IPS DF 19.7 (cell line): ENCODE measurements around the gene NHSL2.
"Not testable (repeated sequence)": the region's sequence is repeated elsewhere in the genome, so short reads cannot be mapped to it uniquely, and the experiment has no call there.

Experiments used
- DNase-seq: peaks from one replicate; pipeline ENCODE4 v3.0.0-alpha.2; 2013; ENCODE audit warnings: low read depth, low spot score

NHSL2 gene

DNA sequence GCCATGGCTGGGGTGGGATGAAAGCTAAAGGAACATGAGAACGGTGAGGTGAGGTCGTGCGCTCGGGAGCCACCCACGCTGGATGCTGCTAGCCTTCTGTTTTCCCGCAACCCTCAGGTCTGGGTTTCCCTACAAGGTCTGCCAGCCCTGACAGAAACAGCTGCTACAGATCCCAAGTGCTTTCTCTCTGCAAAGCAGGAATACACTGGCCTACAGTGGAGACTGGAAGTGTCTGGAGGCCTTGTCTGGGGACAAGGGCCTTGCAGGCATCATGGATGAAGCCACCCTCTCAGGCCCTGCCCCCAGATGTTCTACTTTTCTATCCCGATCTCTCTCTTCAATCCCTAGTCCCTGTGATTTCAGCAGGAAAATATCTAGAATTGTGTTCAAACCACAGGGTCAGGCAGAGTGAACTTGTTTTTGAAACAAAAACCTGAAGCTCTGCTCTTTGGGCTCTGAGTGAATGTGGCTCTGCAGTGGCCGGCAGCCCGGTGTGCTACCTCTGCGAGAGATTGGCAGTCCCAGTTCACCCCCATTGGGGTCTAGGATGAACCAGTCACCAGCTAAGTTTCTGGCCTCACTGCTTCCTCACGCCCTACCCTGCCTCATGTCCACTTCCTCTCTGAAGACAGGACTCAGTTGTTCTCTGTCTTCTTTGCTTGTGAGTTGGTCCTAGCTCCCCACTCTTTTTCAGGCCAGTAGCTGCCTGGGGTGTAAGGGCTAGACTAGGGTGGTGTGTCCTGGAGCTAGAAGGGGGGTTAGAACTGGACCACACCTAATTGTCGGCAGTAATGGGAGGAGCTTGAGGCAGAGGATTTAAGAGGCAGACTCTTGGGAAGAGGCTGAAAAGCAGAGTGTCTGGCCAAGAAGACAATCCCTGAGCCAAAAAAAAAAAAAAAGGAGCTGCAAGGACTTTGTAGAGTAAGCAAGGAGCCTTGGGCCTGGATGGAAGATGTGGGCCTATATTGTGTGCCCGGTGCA is 131.5 kb downstream of the NHSL2 start:
- no peak for DNase-seq

DNA sequence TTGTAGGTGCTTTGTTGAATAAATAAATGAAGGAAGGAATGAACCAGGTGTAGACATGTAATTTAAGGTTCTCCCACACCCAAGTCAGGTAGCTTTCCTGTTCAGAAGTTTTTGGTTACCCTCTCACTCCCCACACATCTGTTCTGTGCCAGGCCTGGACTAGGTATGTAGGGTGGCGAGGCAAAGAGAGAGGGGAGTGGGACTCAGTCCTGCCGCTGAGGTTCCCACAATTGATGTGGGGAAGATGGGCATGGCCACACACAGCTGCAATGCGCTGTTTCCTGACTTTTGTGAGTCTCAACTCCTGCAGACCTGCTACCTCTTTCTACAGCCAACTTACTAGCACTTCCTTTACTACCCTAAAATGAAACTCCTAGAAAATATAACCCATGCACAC is 132.2 kb downstream of the NHSL2 start:
- DNase-seq, result no peak

DNA sequence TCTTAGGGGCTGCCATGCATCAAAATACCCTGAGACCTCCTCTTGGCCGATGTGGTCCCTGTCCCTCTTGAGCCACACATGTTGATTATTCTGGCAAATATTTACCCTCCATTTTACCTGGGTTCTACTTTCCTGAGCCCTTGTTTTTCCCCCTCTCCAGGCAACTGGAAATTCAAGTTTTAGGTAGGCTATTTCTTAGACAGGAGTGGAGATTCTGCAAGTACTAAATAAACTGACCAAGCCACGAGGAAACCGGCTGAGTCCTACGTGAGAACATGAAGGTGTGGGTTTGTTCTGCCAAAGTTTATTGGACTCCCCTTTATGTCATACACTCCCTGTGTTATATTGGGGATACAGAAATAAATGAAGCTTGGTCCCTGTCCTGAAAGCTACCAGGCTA is 133.0 kb downstream of the NHSL2 start:
- DNase-seq, result no peak

DNA sequence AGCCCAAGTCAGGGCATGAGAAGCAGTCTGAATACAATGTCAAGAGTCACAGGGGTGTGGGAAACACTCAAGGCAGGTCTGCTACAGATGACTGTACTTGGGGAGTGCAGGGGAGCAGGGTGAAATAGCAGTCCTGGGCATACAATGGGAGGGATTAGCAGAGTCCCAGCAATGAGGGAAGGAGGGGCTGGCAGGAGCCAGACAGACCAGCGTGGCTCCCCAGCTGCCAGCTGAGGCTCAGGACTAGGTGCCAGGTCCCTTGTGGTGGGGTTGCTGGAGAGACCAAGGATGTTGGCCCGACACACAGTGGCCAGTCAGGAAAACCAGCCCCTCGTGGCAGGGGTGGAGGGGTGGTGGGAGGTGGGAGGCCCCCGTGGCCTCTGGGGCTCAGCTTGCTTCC is 134.5 kb downstream of the NHSL2 start:
- DNase-seq, result no peak

DNA sequence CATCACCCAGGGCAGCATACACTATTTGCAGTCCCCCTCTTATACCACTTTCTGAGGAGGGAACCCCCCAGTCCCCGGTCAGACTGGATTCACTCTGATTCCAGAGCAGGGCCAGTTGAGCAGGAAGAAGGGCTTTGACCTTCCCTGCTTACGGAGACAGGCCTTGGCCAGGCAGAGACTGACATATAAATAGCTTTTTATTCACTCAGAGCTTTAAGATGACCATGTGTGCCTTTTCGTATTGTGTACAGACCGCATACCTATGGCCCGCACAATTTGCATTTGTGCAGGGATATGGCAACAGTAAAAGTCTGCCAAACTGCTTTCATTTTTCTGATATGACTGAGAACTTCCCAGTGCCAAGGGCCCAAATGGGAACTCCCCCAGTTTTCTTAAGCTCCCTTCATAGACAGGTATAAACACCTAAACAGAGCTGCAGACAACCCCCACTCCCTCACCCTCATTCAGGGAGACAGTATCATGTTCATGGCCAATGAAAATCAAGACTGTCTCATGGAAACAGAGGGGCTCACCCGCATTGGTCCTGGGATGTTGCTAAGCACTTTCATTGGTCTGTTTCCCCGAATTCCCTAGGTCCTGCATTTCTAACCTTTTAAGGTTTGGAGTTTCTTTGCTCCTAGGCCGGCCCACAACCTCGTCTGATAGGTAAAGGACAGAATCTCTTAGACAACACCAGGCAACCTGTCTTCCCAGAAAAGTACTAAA is 135.1 kb downstream of the NHSL2 start:
- peak; percentile 81 for DNase-seq

DNA sequence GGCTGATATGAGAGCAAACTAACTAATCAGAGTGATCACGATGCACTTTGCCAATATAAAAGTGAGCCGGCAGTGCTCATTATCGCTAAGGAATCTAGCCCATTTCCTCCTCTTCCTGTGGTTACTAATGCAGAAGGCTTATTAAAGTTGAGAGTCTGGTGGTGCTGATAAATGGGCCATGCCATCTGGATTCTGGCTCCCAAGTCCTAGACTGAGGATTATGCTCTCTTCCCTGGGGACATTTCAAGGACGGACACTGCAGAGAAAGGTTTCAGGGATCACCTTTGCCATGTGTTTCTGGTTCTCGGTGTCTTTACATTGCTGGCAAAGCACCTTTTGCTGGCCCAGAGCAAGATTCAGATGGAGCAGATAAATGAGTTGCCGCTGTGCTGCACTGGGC is 135.8 kb downstream of the NHSL2 start:
- DNase-seq, result no peak

DNA sequence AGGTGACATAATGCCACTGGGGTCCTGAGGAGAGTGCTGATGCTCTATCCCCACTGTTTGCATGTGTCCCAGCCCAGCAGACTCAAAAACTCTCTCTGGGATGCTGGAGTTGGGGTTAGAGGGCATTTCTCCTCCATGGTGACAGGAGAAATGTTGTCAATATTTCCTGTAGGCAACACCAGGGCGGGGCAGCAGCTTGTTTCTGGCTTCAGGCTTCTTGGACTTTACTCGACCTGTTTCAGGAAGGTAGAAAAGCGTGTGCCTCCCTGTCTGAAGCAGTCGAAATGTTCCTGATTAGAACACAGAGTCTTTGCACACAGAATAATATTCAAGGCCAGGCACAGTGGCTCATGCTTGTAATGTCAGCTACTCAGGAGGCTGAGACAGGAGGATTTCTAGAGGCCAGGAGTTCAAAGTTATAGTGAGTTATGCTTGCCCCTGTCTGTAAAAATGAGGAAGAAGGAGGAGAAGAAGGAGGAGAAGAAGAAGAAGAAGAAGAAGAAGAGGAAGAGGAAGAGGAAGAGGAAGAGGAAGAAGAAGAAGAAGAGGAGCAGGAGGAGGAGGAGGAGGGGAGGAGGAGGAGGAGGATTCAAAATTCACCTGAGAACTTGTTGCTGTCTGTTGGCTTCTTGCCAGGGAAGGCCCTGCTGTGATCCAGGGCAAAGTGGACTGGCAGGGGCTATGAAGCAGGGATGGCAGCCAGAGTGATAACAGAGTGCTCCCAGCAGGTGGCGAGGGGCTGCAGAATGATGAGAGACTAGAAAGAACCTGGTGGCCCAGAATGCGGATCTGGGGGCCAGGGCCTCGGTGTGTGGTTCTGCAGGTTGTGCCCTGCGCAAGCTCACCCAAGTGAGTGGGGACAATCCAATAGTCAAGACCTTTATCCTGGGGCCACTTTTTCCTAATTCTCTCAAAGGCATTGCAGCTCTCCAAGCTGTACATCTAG is 138.1 kb downstream of the NHSL2 start:
- DNase-seq, result no peak

DNA sequence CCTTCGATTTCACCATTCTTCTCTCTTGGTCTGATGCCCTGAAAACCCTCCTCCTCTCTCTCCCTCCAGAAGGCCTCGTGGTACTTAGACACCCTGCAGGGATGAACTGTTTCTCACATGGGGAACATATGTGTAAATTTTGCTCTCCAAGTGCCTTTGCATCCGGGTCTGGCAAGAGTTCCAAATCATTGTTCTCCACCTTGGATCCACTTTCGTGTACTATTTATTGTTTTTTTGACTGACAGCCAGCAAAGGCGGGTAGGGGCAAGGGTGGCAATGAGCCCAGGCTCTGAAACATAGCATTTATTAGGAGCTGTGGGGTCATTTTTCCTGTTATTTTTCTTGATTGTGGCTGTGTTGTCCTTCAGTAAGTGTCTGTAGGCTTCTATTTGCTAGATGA is 139.4 kb downstream of the NHSL2 start:
- DNase-seq, result no peak

DNA sequence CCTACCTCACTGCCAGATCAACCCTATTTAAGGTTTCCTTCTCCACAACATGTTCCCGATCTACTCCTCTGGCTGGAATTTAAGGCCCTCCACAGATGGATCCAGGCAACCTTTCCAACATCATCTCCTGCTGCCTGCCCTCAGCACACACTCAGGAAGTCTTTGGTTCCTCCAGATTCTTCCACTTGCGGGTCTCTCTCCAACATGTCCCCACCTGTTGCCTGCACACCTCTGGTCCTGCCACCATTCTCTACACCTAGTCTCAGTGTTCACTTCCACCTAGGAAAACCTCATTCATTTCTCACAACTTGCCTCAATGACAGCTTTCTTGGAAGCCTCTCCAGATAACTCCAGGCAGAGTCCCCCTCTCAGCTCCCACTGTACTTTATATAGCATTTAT is 140.9 kb downstream of the NHSL2 start:
- DNase-seq, result no peak

DNA sequence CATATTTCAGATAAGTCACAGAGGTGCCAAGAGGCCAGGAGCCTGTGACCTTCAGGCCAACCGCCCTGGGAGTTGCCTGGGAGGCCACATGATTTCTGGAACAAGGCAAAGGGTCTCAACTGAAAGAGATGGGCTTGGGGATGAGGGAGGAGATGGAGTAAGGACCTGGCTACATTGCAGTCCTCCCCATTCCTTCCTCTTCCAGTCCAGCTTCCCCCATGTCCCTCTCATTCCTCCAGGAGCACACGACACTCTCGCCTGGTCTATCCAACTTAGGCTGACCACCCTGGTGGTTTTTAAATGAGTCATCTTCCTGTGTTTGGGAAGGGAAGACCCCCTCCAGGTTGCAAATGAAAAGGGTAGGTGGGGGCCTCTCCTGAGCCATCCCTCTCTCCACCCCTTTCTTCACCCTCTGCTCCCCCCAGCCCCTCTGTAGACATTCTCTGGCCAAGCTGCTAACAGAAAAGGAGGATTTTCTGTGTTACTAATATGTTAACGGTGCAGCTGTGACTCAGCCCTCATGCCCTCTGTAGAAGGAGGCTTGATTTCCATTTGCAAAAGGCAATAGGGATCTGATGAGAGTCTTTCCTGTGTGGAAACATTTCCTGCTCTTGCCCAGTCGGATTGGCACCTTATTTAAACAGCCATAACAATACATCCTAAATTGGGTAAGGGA is 141.9 kb downstream of the NHSL2 start:
- DNase-seq, result peak; percentile 54

DNA sequence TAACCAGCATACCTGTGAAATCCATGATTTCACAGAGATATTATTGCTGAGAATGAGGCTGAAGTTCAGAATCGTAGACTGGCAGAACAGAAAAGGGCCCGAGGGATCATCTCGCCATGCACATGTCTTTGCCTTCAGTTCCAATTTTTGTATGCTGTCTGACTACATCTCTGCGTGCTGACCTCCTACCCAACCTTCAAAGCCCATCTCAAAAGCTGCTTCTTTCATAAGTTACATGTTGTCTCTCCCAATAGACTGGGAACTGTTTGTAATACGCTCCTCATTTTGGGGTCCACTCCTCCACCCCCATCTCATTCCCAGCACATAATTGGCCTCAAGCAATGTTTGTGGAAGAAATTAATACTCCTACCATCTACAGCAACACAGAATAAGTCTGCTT is 142.9 kb downstream of the NHSL2 start:
- no peak for DNase-seq

DNA sequence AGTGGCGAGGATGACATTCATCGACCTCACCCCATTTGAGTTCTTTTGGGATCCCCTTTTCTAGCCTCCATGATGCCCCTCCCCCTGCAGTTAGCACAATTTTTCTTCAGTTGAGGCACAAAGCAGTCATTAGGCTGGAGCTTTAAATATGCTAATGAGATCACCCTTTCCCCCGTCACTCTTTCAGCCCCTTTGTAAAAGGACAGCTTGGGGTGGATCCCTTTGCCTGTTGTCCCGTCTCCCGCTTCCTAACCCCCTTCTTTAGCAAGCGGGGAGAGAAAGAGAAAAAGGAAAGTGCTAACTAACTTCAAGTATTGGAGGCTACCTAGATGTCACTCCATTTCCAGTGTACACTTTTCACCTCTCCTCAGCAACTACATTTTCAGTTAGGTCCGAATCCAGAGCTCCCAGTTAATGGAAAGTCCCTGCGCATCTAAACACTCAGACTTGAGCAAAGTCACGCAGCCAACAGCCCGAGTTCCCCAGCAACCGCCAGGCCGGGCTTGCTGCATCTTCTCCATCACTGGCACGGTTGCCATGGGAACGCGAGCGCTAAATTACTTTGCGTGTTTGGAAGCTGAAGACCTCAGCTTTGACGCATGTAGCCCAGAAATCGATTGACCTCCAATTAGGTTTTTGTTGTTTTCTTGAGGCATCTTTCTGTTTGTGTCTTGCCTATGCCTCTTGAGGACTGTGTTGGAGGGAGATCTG is 144.3 kb downstream of the NHSL2 start:
- no peak for DNase-seq

DNA sequence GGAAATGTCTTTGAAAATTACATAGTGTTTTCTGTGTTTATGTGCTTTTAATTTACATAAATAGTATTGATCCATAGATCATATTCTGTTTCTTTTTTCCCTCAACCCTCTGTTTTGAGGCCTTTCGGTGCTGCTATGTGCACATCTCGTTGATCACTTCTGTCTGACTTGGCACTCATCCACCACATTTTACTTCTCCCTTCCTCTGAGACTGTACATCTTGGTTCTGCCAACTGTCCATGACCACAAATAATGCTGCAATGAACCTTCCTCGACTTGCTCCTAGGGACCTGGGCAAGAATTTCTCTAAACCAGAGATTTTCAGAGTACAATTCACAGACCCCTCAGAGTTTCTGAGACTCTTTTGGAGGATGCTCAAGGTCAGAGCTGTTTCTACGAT is 146.7 kb downstream of the NHSL2 start:
- no peak for DNase-seq

DNA sequence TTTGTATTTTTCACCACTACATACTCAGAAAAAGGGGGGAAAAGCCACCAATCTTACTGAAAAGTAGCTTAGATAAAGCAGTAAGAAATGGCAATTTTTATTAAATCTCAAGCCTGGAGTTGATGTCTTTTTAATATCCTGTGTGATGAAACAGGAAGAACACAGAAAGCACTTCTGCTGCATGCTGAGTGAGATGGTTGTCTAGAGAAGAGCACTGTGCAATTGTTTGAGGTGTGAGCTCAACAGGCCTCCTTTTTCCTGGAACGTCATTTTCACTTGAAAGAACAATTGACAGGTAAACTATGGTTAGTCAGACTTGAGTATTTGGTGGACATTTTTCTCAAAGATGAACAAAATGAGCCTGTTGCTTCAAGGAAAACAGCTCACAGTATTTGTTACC is 147.2 kb downstream of the NHSL2 start:
- DNase-seq, result no peak

DNA sequence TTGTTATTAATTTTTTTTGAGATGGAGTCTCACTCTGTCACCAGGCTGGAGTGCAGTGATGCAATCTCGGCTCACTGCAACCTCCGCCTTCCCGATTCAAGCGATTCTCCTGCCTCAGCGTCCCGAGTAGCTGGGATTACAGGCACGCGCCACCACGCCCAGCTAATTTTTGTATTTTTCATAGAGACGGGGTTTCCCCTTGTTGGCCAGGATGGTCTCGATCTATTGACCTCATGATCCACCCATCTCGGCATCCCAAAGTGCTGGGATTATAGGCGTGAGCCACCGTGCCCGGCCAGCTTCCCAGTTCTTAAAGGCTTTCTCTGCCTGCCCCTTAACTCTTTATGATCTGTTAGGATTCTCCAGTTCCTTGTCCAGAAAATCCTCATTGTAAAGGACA is 147.7 kb downstream of the NHSL2 start:
- DNase-seq, result not testable (repeated sequence)

DNA sequence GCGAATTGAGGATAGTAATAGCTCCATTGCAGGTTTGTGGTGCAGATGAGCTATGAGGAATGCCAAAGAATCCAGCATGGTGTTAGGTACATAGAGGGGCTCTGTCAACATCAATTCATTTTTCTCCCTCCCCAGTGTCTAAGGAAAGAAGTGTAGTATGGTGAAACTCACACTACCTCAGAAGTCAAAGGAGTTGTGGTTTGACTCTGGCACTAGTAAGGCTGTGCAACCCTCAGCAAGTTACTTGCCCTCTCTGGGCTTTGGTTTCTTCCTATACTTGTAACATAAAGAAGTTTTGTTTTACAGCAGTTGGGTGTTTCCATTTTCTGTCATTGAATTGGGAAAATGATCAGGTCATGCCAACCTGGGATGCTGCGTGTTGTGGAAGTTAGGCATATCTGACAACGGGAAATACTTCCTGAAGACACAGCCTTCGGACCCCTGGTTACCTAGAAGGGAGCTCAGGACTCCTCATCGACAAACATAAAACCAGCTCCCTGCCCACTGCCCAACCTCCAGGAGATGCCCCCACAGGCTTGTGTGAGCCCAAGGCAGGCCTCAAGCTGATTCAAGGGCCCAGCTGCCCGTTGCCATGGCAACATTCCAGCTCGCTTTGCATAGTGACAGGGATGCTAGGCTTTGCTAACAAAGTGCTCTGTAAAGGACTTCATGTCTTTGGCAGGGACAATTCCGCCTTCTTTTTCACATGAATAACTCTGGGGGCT is 149.7 kb downstream of the NHSL2 start:
- no peak for DNase-seq

DNA sequence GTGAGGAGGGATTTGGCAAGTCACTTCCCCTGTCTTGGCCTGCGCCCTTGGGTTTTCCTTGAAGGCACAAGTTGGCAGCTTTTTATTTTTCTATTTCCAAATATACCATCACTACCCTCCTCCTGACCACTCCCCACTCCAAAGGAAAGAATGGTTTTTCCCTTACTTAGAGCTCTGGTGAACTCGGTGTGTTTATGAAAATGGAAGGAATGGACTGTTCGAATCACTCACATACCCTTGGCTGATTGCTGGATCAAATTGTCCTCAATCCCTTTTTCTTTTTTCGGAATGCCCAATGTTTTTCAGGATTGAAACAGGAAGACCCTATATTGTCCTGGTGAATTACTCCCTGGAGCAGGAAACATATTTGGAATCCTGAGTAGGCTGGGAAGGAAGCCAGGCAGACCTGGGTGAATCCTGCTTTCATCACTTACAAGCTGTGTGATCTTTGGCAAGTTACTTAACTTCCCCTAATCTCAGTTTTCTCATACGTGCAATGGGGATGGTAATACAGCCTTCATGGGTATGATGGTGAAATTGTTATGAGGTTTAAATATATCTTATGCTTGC is 150.4 kb downstream of the NHSL2 start:
- no peak for DNase-seq

DNA sequence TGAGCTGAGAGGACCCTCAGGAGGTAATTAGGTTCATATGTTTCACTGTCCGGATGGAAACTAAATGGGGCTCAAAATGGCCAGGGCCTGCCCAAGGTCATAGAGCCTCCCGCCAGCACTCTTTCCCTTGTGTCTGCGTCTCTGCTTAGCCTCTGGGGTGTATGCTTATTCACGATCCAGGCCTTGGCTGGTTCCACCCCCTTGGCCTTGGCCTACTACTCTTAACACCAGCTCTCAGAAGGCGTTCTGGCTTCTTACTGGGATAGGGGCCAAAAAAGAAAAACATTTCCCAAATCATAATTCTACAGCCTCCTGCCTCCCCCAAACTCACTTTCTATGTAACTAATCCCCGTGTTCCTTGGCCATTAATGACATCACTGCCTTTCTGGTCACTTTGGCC is 152.3 kb downstream of the NHSL2 start:
- DNase-seq, result no peak

DNA sequence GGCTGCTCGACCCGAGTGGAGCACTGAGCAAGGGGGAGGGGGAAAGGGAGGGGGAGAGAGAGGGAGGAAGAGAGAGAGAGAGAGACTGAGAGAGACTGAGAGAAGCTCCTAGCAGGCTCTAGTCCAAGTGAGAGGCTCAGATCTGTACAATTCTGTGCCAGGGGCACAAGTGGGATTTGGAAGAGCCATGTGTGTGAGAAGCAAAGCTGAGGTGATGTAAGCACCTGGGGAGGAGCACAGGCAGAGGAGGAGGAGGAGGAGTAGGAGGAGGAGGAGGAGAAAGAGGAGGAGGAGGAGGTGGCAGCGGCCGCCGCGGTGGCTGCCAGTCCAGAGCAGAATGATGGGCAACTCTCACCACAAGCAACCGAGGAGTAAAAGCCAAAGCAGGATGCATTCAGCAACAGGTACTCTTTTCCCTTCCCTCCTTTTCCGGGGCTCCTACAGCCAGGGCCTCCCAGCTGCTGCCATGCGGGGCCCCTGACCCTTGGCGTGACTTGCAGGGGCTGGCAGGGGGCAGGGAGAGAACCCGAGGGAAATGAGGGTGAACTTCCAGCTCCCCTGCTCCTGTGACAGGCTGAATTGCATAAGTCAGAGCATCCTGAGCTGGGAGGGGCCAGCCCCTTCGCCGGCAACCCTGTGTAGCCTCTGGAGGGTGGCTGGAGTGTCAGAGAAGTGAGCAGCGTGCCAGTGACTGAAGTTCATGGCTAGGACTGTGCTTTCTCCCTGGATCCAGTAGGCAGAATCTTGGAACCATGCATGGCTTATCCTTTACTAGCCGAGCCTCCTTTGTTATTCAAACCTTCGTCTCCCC is 158.9 kb downstream of the NHSL2 start:
- no peak for DNase-seq
